ENCODE measurements around the gene HIVEP3. TPM values are rescaled to one million over a fixed set of nuclear protein-coding genes. Genes with fewer than 3 reads are reported as not detected.
A peak's percentile ranks its signal among the peaks of the same experiment; 100 is the strongest.

The HIVEP3 gene
- total RNA-seq, 3 donors from 2014 or later = 4.9 to 6.5 (median 6.1) TPM

DNA sequence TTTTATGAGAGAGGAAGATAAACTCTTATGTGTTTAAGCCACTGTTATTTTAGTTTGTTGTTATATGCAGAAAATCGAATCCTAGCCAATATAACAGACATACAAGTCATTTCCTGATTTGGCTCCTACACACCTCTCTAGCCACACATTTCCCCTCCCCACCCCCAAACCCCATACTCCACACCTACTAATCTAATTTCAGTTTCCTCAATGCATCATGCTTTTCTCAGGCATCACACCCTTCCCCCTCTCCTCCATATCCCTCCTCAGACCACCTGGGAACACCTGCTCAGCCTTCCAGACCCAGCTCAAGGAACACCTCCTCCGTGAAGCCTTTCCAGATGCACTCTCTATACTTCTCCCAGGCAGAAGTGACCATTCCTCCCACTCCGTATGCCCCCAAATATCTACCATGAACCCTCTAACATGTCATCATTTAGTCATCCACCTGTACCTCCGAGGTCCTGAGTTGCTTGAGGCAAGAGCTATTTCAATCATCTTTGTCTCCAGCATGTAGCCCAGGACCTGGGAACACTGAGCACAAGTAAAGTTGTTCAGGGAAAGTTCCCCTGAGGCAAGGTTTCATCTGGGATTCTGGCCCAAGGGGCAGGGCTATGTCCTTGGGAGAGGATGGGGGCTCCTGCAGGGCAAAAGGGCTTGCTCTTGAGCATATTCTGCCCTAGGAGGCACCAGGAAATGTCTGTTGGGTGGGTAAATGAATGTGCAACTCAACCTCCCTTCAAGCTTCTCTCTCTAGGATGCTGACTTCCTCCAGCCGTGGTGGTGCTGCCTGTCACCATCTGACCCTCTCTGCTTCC is 126.8 kb downstream of the HIVEP3 start:
- no peaks in the 10 kb centered on the region for H3K9me3 ChIP-seq
- DNase-seq = no peak
- H3K4me1 ChIP-seq (ENCODE audit: low read depth) = no peaks in the 10 kb centered on the region
- intact Hi-C loops (cut with DNase I, micrococcal nuclease) = no loop called here
- H3K4me3 ChIP-seq = no peak overlapping the region
- H3K36me3 ChIP-seq (ENCODE audit: low read depth) = no peaks in the 10 kb centered on the region
- ATAC-seq = peak; percentile 29
- TF ChIP-seq, protein P1, sequence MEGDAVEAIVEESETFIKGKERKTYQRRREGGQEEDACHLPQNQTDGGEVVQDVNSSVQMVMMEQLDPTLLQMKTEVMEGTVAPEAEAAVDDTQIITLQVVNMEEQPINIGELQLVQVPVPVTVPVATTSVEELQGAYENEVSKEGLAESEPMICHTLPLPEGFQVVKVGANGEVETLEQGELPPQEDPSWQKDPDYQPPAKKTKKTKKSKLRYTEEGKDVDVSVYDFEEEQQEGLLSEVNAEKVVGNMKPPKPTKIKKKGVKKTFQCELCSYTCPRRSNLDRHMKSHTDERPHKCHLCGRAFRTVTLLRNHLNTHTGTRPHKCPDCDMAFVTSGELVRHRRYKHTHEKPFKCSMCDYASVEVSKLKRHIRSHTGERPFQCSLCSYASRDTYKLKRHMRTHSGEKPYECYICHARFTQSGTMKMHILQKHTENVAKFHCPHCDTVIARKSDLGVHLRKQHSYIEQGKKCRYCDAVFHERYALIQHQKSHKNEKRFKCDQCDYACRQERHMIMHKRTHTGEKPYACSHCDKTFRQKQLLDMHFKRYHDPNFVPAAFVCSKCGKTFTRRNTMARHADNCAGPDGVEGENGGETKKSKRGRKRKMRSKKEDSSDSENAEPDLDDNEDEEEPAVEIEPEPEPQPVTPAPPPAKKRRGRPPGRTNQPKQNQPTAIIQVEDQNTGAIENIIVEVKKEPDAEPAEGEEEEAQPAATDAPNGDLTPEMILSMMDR (IDR thresholded peaks at IDR 0.05) = no peak

DNA sequence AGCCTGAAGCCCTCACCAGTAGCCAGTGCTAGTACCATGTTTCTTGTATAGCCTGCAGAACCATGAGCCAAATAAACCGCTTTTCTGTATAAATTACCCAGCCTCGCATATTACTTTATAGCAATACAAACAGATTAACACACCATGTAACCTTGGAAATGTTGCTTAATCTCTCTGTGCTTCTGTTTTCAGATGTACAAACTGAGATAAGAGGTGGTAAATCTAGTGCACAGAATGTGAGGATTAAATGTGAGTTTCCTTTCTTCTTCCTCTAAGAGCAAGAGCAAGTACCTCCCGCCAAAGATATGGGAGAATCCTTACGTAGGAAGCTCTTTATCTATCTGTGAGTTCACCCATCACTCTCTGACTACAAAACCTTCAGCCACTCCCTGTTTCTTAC is 128.4 kb downstream of the HIVEP3 start:
- Histone ChIP-seq H3K4me1 (ENCODE audit: low read depth) (no peaks in the 10 kb centered on the region), H3K9me3 (no peaks in the 10 kb centered on the region), H3K4me3 (no peak overlapping the region), H3K36me3 (ENCODE audit: low read depth) (no peaks in the 10 kb centered on the region)
- intact Hi-C loops (cut with DNase I, micrococcal nuclease) = no loop called here
- ATAC-seq (no peak), DNase-seq (no peak)
- TF ChIP-seq, protein P1 (IDR thresholded peaks at IDR 0.05) = no peak

DNA sequence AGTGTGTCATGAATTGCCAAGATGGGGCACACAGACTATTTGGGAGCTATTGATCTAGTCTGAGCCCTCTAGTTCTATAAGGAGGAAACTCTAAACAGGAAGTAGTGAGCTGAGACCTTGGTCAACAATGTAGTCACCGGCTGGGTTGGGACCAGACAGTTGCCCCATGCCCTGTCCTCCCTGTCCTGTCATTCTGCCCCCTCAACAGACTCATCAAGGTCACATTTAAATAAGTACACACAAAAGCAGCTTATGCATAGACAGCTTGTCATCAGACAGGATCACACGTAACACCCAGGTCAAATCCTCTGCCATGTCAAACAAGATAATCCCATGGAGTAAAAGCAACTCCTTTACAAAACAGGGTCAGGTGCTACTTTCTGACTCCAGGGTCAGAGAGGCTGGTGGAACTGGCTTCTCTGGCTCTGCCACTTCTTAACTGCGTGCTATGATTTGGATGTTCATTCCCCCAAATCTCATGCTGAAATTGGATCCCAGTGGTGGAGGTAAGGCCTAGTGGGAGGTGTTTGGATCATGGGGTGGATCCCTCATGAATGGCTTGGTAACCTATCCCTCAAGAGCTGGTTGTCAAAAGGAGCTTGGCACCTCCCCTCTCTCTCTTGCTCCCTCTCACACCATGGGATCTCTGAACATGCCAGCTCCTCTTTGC is 128.9 kb downstream of the HIVEP3 start:
- ATAC-seq (no peak), DNase-seq (no peak)
- H3K4me3 ChIP-seq = no peak overlapping the region
- H3K36me3 ChIP-seq (ENCODE audit: low read depth) = no peaks in the 10 kb centered on the region
- intact Hi-C loops (cut with DNase I, micrococcal nuclease) = no loop called here
- H3K4me1 ChIP-seq (ENCODE audit: low read depth) = no peaks in the 10 kb centered on the region
- TF ChIP-seq, protein P1 (IDR thresholded peaks at IDR 0.05) = no peak
- H3K9me3 ChIP-seq = no peaks in the 10 kb centered on the region

DNA sequence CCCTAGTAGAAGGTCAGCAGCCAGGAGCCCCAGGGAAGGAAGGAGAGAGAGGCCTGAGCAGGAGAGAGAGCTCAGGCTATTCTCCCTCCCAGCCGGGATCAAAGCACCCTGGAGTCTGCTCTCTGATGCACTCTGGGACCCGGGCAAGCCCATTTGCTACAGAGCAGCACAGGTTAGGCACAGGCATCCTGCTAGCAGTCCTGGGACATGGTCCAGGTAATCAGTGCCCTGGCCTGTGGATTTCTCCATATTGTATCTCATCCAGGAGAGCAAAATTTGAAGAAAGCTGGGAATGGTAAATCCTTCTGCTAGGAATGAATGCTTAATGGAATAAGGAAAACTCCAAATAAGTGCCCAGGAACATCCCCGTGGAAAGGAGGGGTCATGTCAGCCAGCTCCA is 130.3 kb downstream of the HIVEP3 start:
- intact Hi-C loops (cut with DNase I, micrococcal nuclease) = no loop called here
- DNase-seq = no peak
- ATAC-seq = no peak
- H3K4me3 ChIP-seq = no peak overlapping the region
- no peaks in the 10 kb centered on the region for H3K4me1 ChIP-seq (ENCODE audit: low read depth)
- H3K36me3 ChIP-seq (ENCODE audit: low read depth) = no peaks in the 10 kb centered on the region
- TF ChIP-seq, protein P1 (IDR thresholded peaks at IDR 0.05) = no peak
- no peaks in the 10 kb centered on the region for H3K9me3 ChIP-seq

DNA sequence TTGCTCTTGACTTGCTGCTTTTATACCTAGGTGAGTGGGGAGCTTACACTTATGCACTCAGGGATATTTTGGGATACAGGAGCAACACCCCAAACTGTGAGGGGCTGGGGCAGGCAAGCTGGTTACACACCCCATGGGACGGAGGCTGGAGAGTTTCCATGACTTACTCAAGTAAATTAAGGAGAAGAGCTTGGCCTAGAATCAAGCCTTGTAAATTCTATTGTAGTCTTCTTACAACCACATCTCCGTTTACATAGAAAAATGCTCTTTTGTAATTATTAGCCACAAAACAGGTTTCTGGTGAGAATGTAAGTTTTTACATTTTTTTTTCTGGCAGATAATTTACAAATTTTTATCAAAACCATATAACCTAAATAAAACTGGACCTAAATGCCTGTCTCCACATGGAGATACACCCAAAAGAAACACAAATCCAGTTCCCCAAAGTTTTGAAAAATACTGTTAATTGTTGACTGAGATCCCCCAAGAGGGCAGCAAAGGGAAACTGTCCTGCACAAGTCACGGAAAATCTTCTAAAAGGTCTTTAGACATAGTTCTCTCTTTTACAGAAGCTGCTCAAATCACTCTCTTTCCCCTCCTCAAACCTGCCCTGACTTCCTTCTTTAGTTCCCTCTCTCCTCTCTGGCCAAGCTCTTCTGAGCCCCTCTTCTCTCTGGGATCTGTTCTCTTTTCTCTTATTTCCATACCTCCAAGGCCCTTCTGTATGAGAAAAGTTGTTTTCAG is 134.0 kb downstream of the HIVEP3 start:
- ATAC-seq = no peak
- no peaks in the 10 kb centered on the region for H3K4me1 ChIP-seq (ENCODE audit: low read depth)

More for the DNA sequence above, 134.0 kb downstream of the HIVEP3 start:
- intact Hi-C loops (cut with DNase I, micrococcal nuclease) = no loop called here
- no peak for DNase-seq
- H3K36me3 ChIP-seq (ENCODE audit: low read depth) = no peaks in the 10 kb centered on the region
- TF ChIP-seq, protein P1 (IDR thresholded peaks at IDR 0.05) = no peak
- no peaks in the 10 kb centered on the region for H3K9me3 ChIP-seq
- no peak overlapping the region for H3K4me3 ChIP-seq

Data from mucosa of descending colon (tissue), 3 donors.